Thymus (tissue), 11 donors: ENCODE data around the gene GUCY1A1. TPM values are rescaled to one million over a fixed set of nuclear protein-coding genes. Genes with fewer than 3 reads are reported as not detected.
"Not testable (repeated sequence)": the region's sequence is repeated elsewhere in the genome, so short reads cannot be mapped to it uniquely, and the experiment has no call there.

ENCODE experiments used
- DNase-seq, 9 donors: peaks; one replicate each; pipeline ENCODE4 v3.0.0-alpha.2; 2013; ENCODE audit warnings: low spot score in 9 of 9, low read depth in 6 of 9, missing footprints in 1 of 9
- H3K27ac ChIP-seq, 2 donors: one replicate each; pipeline ENCODE4 v1.5.1; 2013; ENCODE audit warnings: control low read depth in 1 of 2, low read depth in 1 of 2, low read length in 1 of 2, mild to moderate bottlenecking in 1 of 2, moderate library complexity in 1 of 2
- H3K27me3 ChIP-seq, 2 donors: one replicate each; pipeline ENCODE4 v1.5.1; 2013; ENCODE audit warnings: low read length in 1 of 2; ENCODE audit not compliant: control insufficient read depth in 2 of 2, insufficient read depth in 1 of 2
- H3K36me3 ChIP-seq, 2 donors: one replicate each; pipeline ENCODE4 v1.5.1; 2013; ENCODE audit warnings: low read length in 1 of 2, mild to moderate bottlenecking in 1 of 2, moderate library complexity in 1 of 2; ENCODE audit not compliant: control insufficient read depth in 2 of 2, insufficient read depth in 2 of 2
- H3K4me1 ChIP-seq, 2 donors: one replicate each; pipeline ENCODE4 v1.5.1; 2013; ENCODE audit warnings: low read length in 2 of 2; ENCODE audit not compliant: control insufficient read depth in 2 of 2, insufficient read depth in 2 of 2
- H3K4me3 ChIP-seq, 2 donors: one replicate each; pipeline ENCODE4 v1.5.1; 2013; ENCODE audit warnings: low read length in 2 of 2, control low read depth in 1 of 2, mild to moderate bottlenecking in 1 of 2
- H3K9me3 ChIP-seq, 2 donors: one replicate each; pipeline ENCODE4 v1.5.1; 2013; ENCODE audit warnings: low read length in 1 of 2, mild to moderate bottlenecking in 1 of 2; ENCODE audit not compliant: control insufficient read depth in 2 of 2, insufficient read depth in 1 of 2
- WGBS: extraction: QIAGEN DNeasy Blood & Tissue Kit; methylation state at CpG from one replicate; pipeline ENCODE4 v1.1.7; 2013; 5-methylcytosine and 5-hydroxymethylcytosine counted together
- polyA plus RNA-seq: library from polyadenylated mRNA; stranded (reverse); fragments of 200-250 nt; gene quantifications from one replicate; pipeline ENCODE4 v1.2.3, GENCODE V29; 2013
- total RNA-seq: library from RNA; stranded (reverse); fragments of 120-200 nt; gene quantifications from one replicate; pipeline ENCODE4 v1.2.4, GENCODE V29; 2013
- donor health status: healthy.

GUCY1A1 gene
- total and polyA plus RNA-seq, 2 donors = 2.9 to 16.6 TPM

DNA sequence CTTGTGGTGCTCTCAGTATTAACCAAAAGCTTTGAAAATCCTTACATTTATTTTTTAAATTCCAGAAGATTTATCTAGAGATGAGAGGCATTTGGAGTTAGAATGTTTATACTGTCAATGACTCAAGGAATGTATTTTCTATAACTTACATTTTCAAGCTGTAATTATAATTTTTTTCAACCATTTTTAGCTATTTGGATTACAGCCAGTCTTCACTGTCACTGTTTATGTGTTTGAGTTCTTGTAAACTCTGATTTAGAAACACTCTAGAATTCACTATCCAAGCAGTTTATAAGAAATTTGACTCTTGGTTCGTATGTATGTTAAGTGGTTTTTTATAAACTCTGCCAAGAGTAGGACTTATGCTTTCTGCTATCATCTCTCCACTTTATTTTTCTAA lies 36.7 kb upstream of the GUCY1A1 start:
- Histone ChIP-seq H3K27ac (no peak overlapping the region), H3K9me3 (peaks cover 0 to 5% of the 10 kb centered on the region in 2 donors), H3K36me3 (no peaks in the 10 kb centered on the region), H3K4me1 (no peaks in the 10 kb centered on the region), H3K4me3 (no peak overlapping the region), H3K27me3 (no peaks in the 10 kb centered on the region)
- no peak for DNase-seq
- WGBS = 92% methylated on average over 1 of the region's 1 CpG

DNA sequence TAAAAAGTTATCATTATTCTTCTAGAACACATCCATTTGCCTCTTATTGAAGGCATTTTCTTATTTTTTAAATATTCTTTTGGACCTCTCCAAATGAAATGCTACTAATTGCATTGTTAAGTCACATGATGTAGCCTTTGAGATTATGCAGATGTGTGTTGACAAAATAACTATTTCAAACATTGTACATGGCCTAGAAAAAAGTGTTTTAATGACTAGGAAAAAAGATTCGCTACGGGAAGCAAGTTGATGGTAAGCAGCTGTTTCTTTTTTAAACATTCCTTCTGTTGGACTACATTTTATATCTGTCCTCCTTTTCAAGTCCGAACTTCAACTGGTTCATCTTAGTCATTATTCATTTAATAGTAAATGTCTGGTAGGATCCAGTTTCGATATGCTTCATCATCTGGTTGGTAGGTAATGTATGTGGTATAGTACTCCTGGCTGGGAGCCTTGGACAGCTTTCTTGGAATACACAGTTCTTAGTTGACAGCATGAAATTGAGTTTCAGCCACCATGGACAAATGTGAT lies 34.3 kb upstream of the GUCY1A1 start:
- DNase-seq = no peak
- H3K4me3 ChIP-seq = no peak overlapping the region
- no peaks in the 10 kb centered on the region for H3K36me3 ChIP-seq
- peaks cover 0 to 5% of the 10 kb centered on the region in 2 donors for H3K9me3 ChIP-seq
- H3K27ac ChIP-seq = no peak overlapping the region
- no peaks in the 10 kb centered on the region for H3K27me3 ChIP-seq
- peaks cover 0 to 3% of the 10 kb centered on the region in 2 donors for H3K4me1 ChIP-seq
- WGBS = 95% methylated on average over 4 of the region's 4 CpGs

DNA sequence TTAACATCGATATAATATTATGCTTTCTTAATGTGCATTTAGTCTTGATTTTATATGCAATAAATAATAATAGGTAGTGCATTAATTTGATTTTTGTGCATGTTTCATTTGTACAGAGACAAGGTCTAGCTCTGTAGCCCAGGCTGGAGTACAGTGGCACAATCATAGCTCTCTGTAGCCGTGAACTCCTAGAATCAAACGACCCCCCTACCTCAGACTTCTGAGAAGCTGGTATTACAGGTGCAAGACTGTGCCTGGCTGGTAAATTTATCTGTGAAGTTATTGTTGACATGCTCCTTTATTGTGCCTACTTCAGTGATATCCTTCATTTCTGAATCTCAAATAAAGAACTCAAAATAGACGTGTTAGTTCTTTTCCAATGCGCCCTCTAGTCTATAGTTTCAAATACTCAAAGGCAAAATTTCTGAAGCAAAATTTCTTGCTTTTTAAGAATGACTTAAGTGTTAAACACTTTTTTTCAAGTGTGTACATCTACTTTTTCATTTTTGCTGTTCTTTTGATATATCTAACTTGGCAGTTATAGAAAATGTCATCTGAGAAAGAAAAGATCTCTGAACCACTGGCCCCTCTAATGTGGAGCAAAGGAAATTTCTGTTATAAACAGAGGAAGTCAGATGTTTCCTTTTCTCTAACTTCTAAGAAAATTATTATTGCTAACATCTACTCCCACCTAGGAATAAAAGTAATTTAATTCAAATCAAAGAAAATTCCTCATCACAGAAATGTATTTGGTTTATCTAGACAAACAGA lies 28.3 kb upstream of the GUCY1A1 start:
- H3K4me3 ChIP-seq = no peak overlapping the region
- peaks cover 8 to 25% of the 10 kb centered on the region in 2 donors for H3K4me1 ChIP-seq
- H3K27ac ChIP-seq = peak overlapping the region in 1 of 2 donors; percentile 72
- 24% methylated on average over 5 of the region's 5 CpGs for WGBS
- H3K9me3 ChIP-seq = peaks cover 0 to 5% of the 10 kb centered on the region in 2 donors
- H3K36me3 ChIP-seq = no peaks in the 10 kb centered on the region
- H3K27me3 ChIP-seq = no peaks in the 10 kb centered on the region
- DNase-seq = peak in 4 of 9 donors; percentile 14 to 49 (median 24)

DNA sequence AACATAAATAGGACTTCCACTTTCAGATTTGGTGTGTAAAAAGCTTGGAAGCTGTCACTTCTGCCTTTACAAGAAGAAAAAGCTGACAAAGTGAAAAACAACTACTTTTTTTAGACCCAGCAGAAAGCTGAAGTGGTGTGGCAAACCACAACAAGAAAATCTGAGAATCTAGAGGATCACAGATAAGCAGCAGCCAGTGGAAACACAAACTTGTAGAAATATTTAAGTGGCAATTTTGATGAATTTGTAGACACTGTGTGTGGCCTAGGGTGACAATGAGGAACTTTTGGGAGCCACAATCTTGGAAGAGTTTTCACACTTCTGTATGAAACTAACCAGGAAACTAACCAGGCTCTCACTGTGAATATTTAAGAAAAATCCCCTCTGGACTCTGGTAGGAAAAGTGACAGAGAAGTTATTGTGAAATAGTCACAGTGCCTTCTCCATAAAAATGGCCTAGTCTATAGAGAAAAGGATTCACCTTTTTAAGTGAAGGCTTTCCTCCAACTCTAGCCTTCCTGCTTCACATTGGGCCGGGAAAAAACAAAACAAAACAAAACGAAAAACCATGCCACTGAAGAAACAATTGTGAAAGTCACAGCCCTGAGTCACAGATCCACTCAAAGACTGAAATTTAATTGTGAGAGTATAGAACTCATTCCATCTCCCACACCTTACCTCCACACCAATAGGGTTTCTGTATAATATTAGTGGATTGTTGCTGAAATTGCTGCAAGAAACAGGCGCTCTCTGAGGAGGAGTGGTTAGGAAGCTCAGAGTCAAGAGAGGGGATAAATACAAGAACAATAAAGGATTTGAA lies 26.7 kb upstream of the GUCY1A1 start:
- Histone ChIP-seq H3K36me3 (no peaks in the 10 kb centered on the region), H3K27ac (peak overlapping the region in 1 of 2 donors; percentile 72), H3K27me3 (no peaks in the 10 kb centered on the region), H3K4me1 (peaks cover 8 to 25% of the 10 kb centered on the region in 2 donors), H3K9me3 (no peaks in the 10 kb centered on the region), H3K4me3 (no peak overlapping the region)
- peak in 8 of 9 donors; percentile 40 to 86 (median 62) for DNase-seq
- 37% methylated on average over 3 of the region's 3 CpGs for whole genome bisulfite sequencing

DNA sequence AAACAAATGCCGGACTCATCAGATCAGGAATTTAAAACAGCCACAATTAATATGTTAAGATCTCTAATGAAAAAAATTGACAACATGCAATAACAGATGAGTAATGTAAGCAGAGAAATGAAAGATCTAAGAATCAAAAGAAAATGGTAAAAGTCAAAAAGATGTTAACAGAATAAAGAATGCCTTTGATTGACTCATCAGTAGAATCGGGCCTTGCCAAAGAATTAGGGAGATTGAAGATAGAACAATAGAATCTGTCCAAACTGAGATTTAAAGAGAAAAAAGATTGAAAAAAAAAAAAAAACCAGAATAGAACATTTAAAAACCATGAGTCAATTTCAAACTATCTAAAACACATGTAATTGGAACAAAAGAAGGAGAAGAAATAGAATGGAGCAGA lies 25.9 kb upstream of the GUCY1A1 start:
- Histone ChIP-seq H3K4me1 (peaks cover 8 to 25% of the 10 kb centered on the region in 2 donors), H3K4me3 (no peak overlapping the region), H3K9me3 (no peaks in the 10 kb centered on the region), H3K36me3 (no peaks in the 10 kb centered on the region), H3K27ac (no peak overlapping the region), H3K27me3 (no peaks in the 10 kb centered on the region)
- no peak for DNase-seq
- 81% methylated on average over 2 of the region's 2 CpGs for WGBS

DNA sequence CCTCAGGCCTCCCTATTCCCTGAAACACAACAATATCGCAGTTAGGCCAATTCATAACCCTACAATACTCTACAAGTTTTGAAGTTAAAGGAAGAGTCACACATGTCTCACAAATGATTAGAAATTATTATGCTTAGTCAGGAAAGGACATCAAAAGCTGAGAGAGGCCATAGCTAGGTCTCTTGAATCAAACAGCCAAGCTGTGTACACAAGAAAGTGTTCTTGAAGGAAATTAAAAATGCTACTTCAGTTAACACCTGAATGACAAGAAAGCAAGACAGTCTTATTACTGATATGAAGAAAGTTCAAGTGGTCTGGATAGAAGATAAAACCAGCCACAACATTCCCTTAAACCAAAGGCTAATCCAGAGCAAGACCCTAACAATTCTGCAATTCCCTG lies 23.6 kb upstream of the GUCY1A1 start:
- H3K27me3 ChIP-seq = no peaks in the 10 kb centered on the region
- no peaks in the 10 kb centered on the region for H3K9me3 ChIP-seq
- no peak overlapping the region for H3K27ac ChIP-seq
- H3K4me1 ChIP-seq = peaks cover 8 to 18% of the 10 kb centered on the region in 2 donors
- 100% methylated on average over 1 of the region's 1 CpG for WGBS
- DNase-seq = no peak
- no peak overlapping the region for H3K4me3 ChIP-seq
- H3K36me3 ChIP-seq = no peaks in the 10 kb centered on the region

DNA sequence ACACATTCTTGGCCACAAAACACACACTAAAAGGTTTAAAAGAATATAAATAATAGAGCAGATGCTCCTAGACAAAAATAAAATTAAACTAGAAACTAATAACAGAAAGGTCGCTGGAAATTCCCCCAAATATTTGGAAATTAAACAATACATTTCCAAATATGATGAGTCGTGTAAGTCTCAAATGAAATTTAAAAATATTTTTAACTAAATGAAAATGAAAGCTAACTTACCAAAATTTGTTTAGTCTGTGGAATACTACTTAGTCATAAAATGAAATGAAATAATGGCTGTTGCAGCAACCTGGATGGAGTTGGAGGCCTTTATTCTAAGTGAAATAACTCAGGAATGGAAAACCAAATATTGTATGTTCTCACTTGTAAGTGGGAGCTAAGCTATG lies 20.6 kb upstream of the GUCY1A1 start:
- Histone ChIP-seq H3K36me3 (no peaks in the 10 kb centered on the region), H3K4me1 (no peaks in the 10 kb centered on the region), H3K27ac (no peak overlapping the region), H3K4me3 (no peak overlapping the region), H3K9me3 (no peaks in the 10 kb centered on the region), H3K27me3 (no peaks in the 10 kb centered on the region)
- 96% methylated on average over 2 of the region's 2 CpGs for WGBS
- no peak for DNase-seq

DNA sequence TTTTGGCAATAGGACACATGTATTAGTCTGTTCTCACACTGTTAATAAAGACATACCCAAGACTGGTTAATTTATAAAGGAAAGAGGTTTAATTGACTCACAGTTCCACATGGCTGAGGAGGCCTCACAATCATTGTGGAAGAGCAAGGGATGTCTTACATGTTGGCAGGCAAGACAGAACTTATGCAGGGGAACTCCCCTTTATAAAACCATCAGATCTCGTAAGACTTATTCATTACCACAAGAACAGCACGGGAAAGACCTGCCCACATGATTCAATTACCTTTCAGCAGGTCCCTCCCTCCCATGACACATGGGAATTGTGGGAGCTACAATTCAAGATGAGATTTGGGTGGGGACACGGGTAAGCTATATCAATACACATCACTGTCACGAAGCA lies 15.9 kb upstream of the GUCY1A1 start:
- not testable (repeated sequence) for H3K27me3 ChIP-seq, DNase-seq, H3K9me3 ChIP-seq, H3K36me3 ChIP-seq, H3K27ac ChIP-seq, H3K4me3 ChIP-seq, H3K4me1 ChIP-seq
- 89% methylated on average over 4 of the region's 4 CpGs for WGBS

DNA sequence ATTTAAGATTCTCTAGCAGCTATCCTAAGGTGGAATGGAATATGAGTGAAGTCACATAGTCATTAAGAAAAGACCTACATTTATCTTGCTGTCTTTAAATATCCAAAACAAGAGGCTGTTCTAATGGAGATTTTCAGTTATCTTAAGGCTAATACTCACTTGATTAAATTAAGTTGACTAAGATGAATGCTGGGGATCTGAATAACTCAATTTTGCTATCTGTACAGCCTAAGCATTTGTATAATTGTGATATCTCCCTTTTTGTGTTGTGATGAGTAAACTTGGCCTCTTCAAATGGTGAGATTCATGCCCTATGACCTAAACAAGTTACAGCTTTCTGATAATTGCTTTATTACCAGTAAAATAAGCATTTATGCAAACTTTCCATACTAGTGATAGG lies 13.6 kb upstream of the GUCY1A1 start:
- Histone ChIP-seq H3K4me3 (no peak overlapping the region), H3K27ac (no peak overlapping the region), H3K9me3 (no peaks in the 10 kb centered on the region), H3K4me1 (no peaks in the 10 kb centered on the region), H3K27me3 (no peaks in the 10 kb centered on the region), H3K36me3 (no peaks in the 10 kb centered on the region)
- DNase-seq = no peak
